HG02610 (cell line): Measurements from ENCODE around the gene FCF1.

ENCODE experiments used
- ATAC-seq: cut with Tn5 transposase; IDR thresholded peaks from one replicate; pipeline ENCODE4 v1.9.1; 2021; ENCODE audit warnings: mild to moderate bottlenecking, moderate library complexity; ENCODE audit not compliant: unreplicated experiment

FCF1 gene

GRCh38 chr14:74762917-74763802 lies 50.2 kb downstream of the FCF1 start, which contains the start of gene YLPM1:
Gene YLPM1, plus strand, starts transcription at chr14:74763316. Its CDS starts 174 bp downstream, at chr14:74763490.
- peak; percentile 91 for ATAC-seq

- ATAC-seq = no peak
Observed at GRCh38 chr14:74763803-74764531, 51.0 kb downstream of the FCF1 start.

GRCh38 chr14:74765721-74766120 lies 52.8 kb downstream of the FCF1 start:
- ATAC-seq = no peak

GRCh38 chr14:74771399-74771798 lies 58.5 kb downstream of the FCF1 start:
- no peak for ATAC-seq

- ATAC-seq = no peak
Observed at GRCh38 chr14:74784634-74785033, 71.7 kb downstream of the FCF1 start.

GRCh38 chr14:74785056-74785613 lies 72.2 kb downstream of the FCF1 start:
- no peak for ATAC-seq

GRCh38 chr14:74786796-74787315 lies 73.9 kb downstream of the FCF1 start:
- no peak for ATAC-seq
